Right lobe of liver (tissue), 4 donors: ENCODE data around the gene ULBP2.
"Not testable (repeated sequence)": the region's sequence is repeated elsewhere in the genome, so short reads cannot be mapped to it uniquely, and the experiment has no call there.

Experiments used
- CTCF ChIP-seq, 4 donors: fragments of 200-600 bp in 3 of 4; fragments of 450-650 bp in 1 of 4; IDR thresholded peaks; one replicate each; pipeline versions ENCODE4 v1.5.1 to v1.8.0; 2016 to 2022; ENCODE audit warnings: antibody characterized with exemption in 4 of 4, mild to moderate bottlenecking in 2 of 4
- POLR2A ChIP-seq: fragments of 450-650 bp; IDR thresholded peaks from one replicate; pipeline ENCODE4 v1.6.1; 2017; ENCODE audit warnings: antibody characterized with exemption, mild to moderate bottlenecking
- donor health status: DM: no; HTN: no; CAD: no.
- donor health status: DM: no; HTN: no; CAD: no.
- donor health status: DM: no; HTN: yes; CAD: no.

DNA sequence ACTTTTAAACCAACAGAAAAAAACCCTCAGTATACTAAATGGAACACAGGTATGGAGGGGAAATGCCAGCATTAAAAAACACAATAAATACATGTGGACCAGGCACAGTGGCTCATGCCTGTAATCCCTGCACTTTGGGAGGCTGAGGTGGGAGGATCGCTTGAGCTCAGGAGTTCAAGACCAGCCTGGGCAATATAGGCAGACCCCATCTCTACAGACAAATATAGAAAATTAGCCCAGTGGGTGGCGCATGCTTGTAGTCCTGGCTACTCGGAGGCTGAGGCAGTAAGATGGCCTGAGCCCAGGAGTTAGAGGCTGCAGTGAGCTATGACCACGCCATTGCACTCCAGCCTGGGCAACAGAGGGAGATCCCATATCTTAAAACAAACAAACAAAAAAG is 18.0 kb downstream of the ULBP2 start:
- TF ChIP-seq CTCF (IDR thresholded peaks at IDR 0.05); POLR2A: not testable (repeated sequence)
